ENCODE results near the gene VIT. TPM values are rescaled to one million over a fixed set of nuclear protein-coding genes. Genes with fewer than 3 reads are reported as not detected.

The VIT gene
- total and polyA plus RNA-seq, 2 experiments from 2014 or later = not detected

GRCh38 chr2:36658277-36658748 is 38.2 kb upstream of the VIT start (continued):
- TF ChIP-seq ZNF462 (CRISPR knock-in tag; IDR thresholded peaks at IDR 0.05) = no peak
- TF ChIP-seq NANOG (IDR thresholded peaks at IDR 0.05; ENCODE audit: borderline replicate concordance) = no peak
- no peak for TF ChIP-seq ZNF114 (CRISPR knock-in tag; IDR thresholded peaks at IDR 0.05)
- no peak for TF ChIP-seq POLR2AphosphoS5 (IDR thresholded peaks at IDR 0.05; ENCODE audit: low read depth)
- no peak for TF ChIP-seq ETS1 (IDR thresholded peaks at IDR 0.05)

- Mint-ChIP-seq H3K4me3 (no peak overlapping the region), H3K27me3 (ENCODE audit: insufficient read depth, low read depth, poor library complexity) (no peaks in the 10 kb centered on the region), H3K36me3 (ENCODE audit: low read depth) (no peaks in the 10 kb centered on the region), H3K4me1 (no peaks in the 10 kb centered on the region), H3K27ac (no peak overlapping the region), H3K9me3 (no peaks in the 10 kb centered on the region; the same call in 1 of the 3 replicates)
- ATAC-seq = no peak
- Histone ChIP-seq H3K79me2 (replicated peaks; ENCODE audit: insufficient read depth) (no peaks in the 10 kb centered on the region), H3K36me3 (ENCODE audit: insufficient read depth) (no peaks in the 10 kb centered on the region), H4K20me1 (replicated peaks; ENCODE audit: insufficient read depth) (no peaks in the 10 kb centered on the region), H3K27me3 (ENCODE audit: insufficient read depth) (no peaks in the 10 kb centered on the region), H3K4me3 (no peak overlapping the region), H3K9me2 (ENCODE audit: insufficient read depth) (peaks cover 15% of the 10 kb centered on the region; the same call in 1 of the 2 replicates), H3K4me2 (no peak overlapping the region), H3K4me1 (ENCODE audit: insufficient read depth) (no peaks in the 10 kb centered on the region), H3F3A (replicated peaks; ENCODE audit: low read depth) (no peaks in the 10 kb centered on the region), H3K27ac (ENCODE audit: low read depth) (no peak overlapping the region), H2AFZ (no peak overlapping the region)
- DNase-seq (ENCODE audit: low spot score) = no peak
- no peak for TF ChIP-seq POLR2AphosphoS5 (IDR thresholded peaks at IDR 0.05; ENCODE audit: low read depth)
- no peak for TF ChIP-seq CREB1 (CRISPR knock-in tag; IDR thresholded peaks at IDR 0.05; ENCODE audit: low read depth)
- no peak for TF ChIP-seq CTCF (conservative IDR thresholded peaks at IDR 0.05; ENCODE audit: low read depth in 2 of 2)
- no peak for TF ChIP-seq NANOG (IDR thresholded peaks at IDR 0.05; ENCODE audit: borderline replicate concordance)
- no peak for TF ChIP-seq ZNF331 (CRISPR knock-in tag; IDR thresholded peaks at IDR 0.05; ENCODE audit: low read depth)
- no peak for TF ChIP-seq STAT1 (IDR thresholded peaks at IDR 0.05; ENCODE audit: unreplicated experiment)
- no peak for TF ChIP-seq EZH2phosphoT487 (IDR thresholded peaks at IDR 0.05; ENCODE audit: unreplicated experiment)
Observed at GRCh38 chr2:36659218-36659617, 37.3 kb upstream of the VIT start.

Measured in GM23338 (cell line).